ENCODE results near the gene TRIAP1. TPM values are rescaled to one million over a fixed set of nuclear protein-coding genes. Genes with fewer than 3 reads are reported as not detected.
A peak's percentile ranks its signal among the peaks of the same experiment; 100 is the strongest.

Gene TRIAP1
- total RNA-seq, 4 donors from 2014 or later, result 2.4 to 17.0 (median 7.0) TPM

DNA sequence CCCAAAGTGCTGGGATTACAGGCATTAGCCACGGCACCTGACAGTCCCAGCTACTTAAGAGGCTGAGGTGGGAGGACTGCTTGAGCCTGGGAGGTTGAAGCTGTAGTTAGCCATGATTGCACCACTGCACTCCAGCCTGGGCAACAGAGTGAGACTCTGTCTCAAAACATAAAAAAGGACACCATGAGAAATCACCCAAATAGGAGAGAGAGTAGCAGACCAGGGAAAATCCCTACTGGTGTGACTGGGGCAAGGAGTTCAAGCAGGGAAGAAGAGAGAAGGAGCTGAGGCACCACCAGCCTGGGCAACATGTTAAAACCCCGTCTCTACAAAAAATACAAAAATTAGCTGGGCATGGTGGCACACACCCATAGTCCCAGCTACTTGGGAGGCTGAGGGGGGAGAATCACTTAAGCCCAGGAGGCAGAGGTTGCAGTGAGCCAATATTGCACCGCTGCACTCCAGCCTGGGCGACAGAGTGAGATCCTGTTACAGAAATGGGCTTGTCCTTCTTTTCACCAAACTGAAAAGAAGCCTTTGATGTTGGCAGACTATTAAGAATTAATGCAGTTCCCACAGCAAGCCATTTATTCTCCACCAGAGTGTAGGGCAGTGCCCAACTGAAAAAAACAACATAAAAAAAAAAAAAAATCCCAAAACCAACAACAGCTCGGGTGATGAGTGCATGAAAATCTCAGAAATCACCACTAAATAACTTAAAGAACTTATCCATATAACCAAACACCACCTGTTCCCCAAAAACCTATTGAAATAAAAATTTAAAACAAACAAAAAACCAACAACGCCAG is 27.8 kb upstream of the TRIAP1 start:
- no peaks in the 10 kb centered on the region for H3K36me3 ChIP-seq
- no peak overlapping the region for H3K4me3 ChIP-seq
- TF ChIP-seq, protein P1, sequence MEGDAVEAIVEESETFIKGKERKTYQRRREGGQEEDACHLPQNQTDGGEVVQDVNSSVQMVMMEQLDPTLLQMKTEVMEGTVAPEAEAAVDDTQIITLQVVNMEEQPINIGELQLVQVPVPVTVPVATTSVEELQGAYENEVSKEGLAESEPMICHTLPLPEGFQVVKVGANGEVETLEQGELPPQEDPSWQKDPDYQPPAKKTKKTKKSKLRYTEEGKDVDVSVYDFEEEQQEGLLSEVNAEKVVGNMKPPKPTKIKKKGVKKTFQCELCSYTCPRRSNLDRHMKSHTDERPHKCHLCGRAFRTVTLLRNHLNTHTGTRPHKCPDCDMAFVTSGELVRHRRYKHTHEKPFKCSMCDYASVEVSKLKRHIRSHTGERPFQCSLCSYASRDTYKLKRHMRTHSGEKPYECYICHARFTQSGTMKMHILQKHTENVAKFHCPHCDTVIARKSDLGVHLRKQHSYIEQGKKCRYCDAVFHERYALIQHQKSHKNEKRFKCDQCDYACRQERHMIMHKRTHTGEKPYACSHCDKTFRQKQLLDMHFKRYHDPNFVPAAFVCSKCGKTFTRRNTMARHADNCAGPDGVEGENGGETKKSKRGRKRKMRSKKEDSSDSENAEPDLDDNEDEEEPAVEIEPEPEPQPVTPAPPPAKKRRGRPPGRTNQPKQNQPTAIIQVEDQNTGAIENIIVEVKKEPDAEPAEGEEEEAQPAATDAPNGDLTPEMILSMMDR (IDR thresholded peaks at IDR 0.05), result no peak
- TF ChIP-seq POLR2A (IDR thresholded peaks at IDR 0.05), result no peak
- no peak for TF ChIP-seq EP300 (IDR thresholded peaks at IDR 0.05)
- WGBS, 2 donors, result 60 to 75% methylated on average over 6 of the region's 6 CpGs
- DNase-seq (ENCODE audit: low spot score in 2 of 2), result no peak
- H3K27ac ChIP-seq, result no peak overlapping the region
- no peaks in the 10 kb centered on the region for H3K27me3 ChIP-seq
- peaks cover 0 to 19% (median 8%) of the 10 kb centered on the region in 4 donors for H3K4me1 ChIP-seq
- H3K9me3 ChIP-seq, result no peaks in the 10 kb centered on the region

DNA sequence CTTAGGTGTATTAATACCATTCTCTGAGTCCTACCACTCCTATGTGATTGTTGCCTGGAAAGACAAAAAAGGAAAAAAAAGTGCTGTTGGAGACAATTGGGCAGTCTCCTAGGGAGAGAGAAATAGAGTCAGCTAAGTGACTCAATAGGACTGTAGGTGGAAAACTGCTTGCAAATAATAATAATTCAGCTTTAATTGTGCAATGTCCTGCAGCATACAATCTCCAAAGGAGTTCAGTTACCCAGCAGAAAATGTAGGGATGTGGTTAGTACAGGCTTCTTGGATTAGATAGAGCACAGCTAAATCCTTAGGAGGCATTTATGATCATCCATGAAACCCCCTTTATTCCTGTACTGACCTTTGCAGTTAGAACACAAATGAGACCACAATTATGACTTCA is 26.3 kb upstream of the TRIAP1 start:
- Histone ChIP-seq H3K27me3 (no peaks in the 10 kb centered on the region), H3K9me3 (no peaks in the 10 kb centered on the region), H3K27ac (no peak overlapping the region), H3K4me3 (no peak overlapping the region), H3K36me3 (peaks cover 0 to under 1% (median 0%) of the 10 kb centered on the region in 3 donors), H3K4me1 (peaks cover 0 to 29% (median 14%) of the 10 kb centered on the region in 4 donors)
- no peak for DNase-seq (ENCODE audit: low spot score in 2 of 2)
- TF ChIP-seq EP300 (IDR thresholded peaks at IDR 0.05) (no peak), POLR2A (IDR thresholded peaks at IDR 0.05) (no peak)
- TF ChIP-seq, protein P1 (IDR thresholded peaks at IDR 0.05), result no peak

DNA sequence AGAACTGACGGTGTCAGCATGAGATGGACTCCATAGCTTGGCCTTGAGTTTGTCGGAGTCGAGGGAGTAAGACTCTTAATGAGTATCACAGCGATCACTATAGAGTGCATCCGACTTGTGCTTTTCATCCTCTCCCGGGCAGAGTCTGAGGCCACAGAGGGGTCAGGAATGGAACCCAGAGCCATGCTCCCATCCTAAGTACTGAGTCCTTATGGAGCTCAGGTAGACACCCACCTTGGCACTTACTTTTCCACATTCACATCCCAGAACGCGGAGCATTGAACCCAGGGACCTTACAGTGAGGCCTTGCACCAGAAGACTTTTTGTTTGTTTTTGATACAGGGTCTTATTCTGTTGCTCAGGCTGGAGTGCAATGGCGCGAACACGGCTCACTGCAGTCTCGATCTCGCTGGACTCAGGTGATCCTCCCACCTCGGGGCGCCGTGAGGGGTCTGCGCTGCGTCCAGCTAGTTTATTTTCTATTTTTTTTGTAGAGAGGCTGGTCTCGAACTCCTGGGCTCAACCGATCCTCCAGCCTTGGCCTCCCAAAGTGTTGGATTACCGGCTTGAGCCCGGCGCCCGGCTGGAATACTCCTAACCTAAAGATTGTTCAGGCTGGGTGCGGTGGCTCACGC is 24.1 kb upstream of the TRIAP1 start:
- peak overlapping the region; percentile 83 to 95 (median 92) for H3K27ac ChIP-seq

DNA sequence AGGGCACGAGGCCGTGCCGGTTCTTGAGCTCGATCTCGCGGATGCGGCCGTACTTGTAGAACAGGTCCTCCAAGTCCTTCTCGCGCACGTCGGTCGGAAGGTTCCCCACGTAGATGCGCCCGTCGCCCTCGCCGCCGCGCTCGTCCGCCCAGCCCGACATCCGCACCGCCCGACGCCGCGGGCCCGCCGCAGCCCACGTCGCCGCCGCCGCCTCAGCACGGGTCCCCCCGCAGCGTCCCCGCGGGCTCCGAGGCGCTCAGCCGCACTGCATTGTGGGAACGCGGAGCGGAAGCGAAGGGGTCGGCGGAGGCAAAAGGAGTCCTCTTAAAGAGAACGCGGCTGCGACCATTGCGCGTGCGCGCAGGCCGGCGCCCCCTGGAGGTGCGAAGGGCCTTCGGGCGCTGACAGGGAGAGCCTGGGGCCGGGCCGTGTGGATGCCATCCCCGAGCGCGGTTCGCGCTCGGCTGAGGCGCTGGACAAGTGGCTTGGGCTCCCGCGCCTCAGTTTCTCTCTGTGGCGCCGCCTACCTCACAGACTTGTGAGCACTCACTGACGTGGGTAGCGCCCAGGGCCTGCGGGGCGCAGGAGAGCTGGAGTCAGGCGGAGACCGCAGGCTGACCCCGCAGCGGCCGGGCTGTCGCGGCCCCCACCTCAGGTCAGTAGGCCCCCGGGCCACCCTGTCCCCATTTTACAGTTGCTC is 23.4 kb upstream of the TRIAP1 start, which contains the start of gene SRSF9:
SRSF9 (minus strand) TSS at position 299 of the 700 bp plus-strand sequence; CDS start at position 160, 139 bp downstream.
- H3K27ac ChIP-seq, result peak within 1 kb of the TSS; percentile 83 to 95 (median 92)
- H3K9me3 ChIP-seq, result no peaks in the 10 kb centered on the region
- DNase-seq (ENCODE audit: low spot score in 2 of 2), result peak; percentile 88 to 90
- TF ChIP-seq, protein P1 (IDR thresholded peaks at IDR 0.05), result peak; percentile 93 to 98 (median 96)
- TF ChIP-seq EP300 (IDR thresholded peaks at IDR 0.05) (peak in 1 of 2 donors; percentile 91), POLR2A (IDR thresholded peaks at IDR 0.05) (peak; percentile 61 to 72)
- 1% methylated on average over 51 to 61 of the region's 88 CpGs for WGBS, 2 donors
- H3K4me1 ChIP-seq, result peaks cover 0 to 51% (median 27%) of the 10 kb centered on the region in 4 donors
- H3K27me3 ChIP-seq, result no peaks in the 10 kb centered on the region
- H3K36me3 ChIP-seq, result peaks cover 0 to 29% (median 4%) of the 10 kb centered on the region in 3 donors
- H3K4me3 ChIP-seq, result peak within 1 kb of the TSS; percentile 70 to 100 (median 95)

More for the DNA sequence above, 24.1 kb upstream of the TRIAP1 start:
- 58 to 64% methylated on average over 26 of the region's 26 CpGs for WGBS, 2 donors
- H3K4me3 ChIP-seq, result peak overlapping the region; percentile 70 to 100 (median 95)
- peaks cover 0 to 51% (median 27%) of the 10 kb centered on the region in 4 donors for H3K4me1 ChIP-seq
- peaks cover 0 to 22% (median 2%) of the 10 kb centered on the region in 3 donors for H3K36me3 ChIP-seq
- H3K27me3 ChIP-seq, result no peaks in the 10 kb centered on the region
- no peaks in the 10 kb centered on the region for H3K9me3 ChIP-seq
- TF ChIP-seq POLR2A (IDR thresholded peaks at IDR 0.05) (no peak), EP300 (IDR thresholded peaks at IDR 0.05) (no peak)
- TF ChIP-seq, protein P1 (IDR thresholded peaks at IDR 0.05), result no peak
- DNase-seq (ENCODE audit: low spot score in 2 of 2), result no peak
